C4-2B (cell line): ENCODE results near the gene NFATC2.

Experiments used
- ZFX ChIP-seq: fragments of 450-650 bp; IDR thresholded peaks from 2 replicates; pipeline ENCODE4 v1.6.1; 2017
- TF ChIP-seq, protein P1 (sequence below): fragments of 450-650 bp; conservative IDR thresholded peaks from 2 replicates; pipeline ENCODE4 v1.5.1; 2017; ENCODE audit warnings: mild to moderate bottlenecking

DNA sequence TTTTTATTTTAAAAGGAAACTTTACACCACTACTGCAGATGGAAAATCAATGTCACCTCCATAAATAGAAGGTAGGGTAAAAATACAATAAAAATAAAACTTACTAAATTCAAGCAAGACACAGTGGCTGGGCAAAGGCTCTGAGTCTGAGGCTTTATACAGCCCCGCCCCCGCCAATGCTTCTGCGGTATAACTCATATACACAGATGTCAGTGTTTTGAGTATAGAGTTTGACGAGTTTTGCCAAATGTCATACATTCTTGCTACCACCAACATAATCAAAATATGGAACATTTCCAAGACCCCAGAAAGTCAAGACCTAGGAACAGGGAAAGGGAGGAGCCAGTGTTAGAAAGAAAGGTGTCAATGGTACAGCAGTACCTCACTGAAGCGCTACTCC, 12.8 kb downstream of the NFATC2 start:
- TF ChIP-seq, protein P1, sequence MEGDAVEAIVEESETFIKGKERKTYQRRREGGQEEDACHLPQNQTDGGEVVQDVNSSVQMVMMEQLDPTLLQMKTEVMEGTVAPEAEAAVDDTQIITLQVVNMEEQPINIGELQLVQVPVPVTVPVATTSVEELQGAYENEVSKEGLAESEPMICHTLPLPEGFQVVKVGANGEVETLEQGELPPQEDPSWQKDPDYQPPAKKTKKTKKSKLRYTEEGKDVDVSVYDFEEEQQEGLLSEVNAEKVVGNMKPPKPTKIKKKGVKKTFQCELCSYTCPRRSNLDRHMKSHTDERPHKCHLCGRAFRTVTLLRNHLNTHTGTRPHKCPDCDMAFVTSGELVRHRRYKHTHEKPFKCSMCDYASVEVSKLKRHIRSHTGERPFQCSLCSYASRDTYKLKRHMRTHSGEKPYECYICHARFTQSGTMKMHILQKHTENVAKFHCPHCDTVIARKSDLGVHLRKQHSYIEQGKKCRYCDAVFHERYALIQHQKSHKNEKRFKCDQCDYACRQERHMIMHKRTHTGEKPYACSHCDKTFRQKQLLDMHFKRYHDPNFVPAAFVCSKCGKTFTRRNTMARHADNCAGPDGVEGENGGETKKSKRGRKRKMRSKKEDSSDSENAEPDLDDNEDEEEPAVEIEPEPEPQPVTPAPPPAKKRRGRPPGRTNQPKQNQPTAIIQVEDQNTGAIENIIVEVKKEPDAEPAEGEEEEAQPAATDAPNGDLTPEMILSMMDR, result no peak
- TF ChIP-seq ZFX, result no peak
